Measurements from ENCODE around the gene GTF3C6.

The GTF3C6 gene

DNA sequence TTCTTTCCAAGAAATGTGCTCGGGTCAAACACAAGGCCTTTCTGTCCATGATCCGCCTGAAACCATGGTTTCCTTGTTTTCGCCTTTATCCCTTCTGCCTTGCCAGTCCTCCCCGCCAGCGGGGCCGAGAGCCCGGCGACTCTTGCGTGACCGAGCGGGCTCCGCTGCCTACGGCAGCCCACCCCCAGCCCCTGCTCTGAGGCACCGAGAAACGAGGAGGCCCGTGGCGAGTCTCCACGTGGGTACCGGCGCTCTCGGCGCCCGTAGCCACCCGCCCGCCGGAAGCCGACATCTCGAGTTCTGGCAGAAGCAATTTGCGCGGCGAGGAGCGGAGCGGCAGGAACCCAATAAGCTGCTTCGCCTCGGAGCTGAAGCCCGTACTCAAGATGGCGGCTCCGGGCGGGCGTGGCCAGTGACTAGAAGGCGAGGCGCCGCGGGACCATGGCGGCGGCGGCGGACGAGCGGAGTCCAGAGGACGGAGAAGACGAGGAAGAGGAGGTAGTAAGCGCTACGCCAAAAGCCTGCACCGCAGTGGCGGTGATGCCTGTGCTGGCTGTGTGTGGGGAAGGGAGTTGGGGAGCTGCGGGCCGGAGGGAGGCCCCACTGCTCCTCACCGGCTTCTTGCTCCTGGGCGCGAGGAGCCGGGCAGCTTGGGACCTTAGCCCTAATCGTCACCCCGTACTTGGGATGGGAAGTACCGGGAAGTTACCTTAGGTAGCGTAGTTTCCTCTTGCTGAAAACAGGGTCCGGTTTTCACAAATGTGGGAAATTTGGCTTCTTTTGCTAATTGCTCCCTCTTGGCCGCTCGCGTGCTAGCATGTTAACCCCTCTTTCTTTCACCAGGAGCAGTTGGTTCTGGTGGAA, at the start of gene GTF3C6 (continued):
- TF ChIP-seq ZNF76 (tag by site-specific recombination; IDR thresholded peaks at IDR 0.05; ENCODE audit: borderline replicate concordance, low read depth) (peak; percentile 88), ZNF670 (tag by site-specific recombination; IDR thresholded peaks at IDR 0.05; ENCODE audit: low read depth) (no peak), ZNF24 (tag by site-specific recombination; IDR thresholded peaks at IDR 0.05) (peak; percentile 47), ZNF16 (tag by site-specific recombination; IDR thresholded peaks at IDR 0.05; ENCODE audit: low read depth) (no peak), REST (tag by site-specific recombination; IDR thresholded peaks at IDR 0.05) (no peak; the same call in none of the 2 replicates), REPIN1 (tag by site-specific recombination; IDR thresholded peaks at IDR 0.05; ENCODE audit: low read depth) (no peak), ZNF830 (tag by site-specific recombination; IDR thresholded peaks at IDR 0.05; ENCODE audit: low read depth) (no peak), ZNF366 (tag by site-specific recombination; conservative IDR thresholded peaks at IDR 0.05) (no peak), MYNN (tag by site-specific recombination; IDR thresholded peaks at IDR 0.05; ENCODE audit: borderline replicate concordance) (peak; percentile 66; the same call in 1 of the 2 replicates), TRIM28 (IDR thresholded peaks at IDR 0.05; ENCODE audit: borderline replicate concordance, low read length) (no peak), HOXA7 (CRISPR knock-in tag; IDR thresholded peaks at IDR 0.05; ENCODE audit: borderline replicate concordance) (no peak), ZNF362 (tag by site-specific recombination; IDR thresholded peaks at IDR 0.05) (no peak), ZNF23 (tag by site-specific recombination; IDR thresholded peaks at IDR 0.05; ENCODE audit: borderline replicate concordance) (no peak), KLF1 (tag by site-specific recombination; IDR thresholded peaks at IDR 0.05) (peak; percentile 83), ZNF350 (tag by site-specific recombination; IDR thresholded peaks at IDR 0.05) (no peak), TCF7L2 (IDR thresholded peaks at IDR 0.05; ENCODE audit: borderline replicate concordance, low read depth, low read length) (no peak), GFI1B (tag by site-specific recombination; IDR thresholded peaks at IDR 0.05) (no peak), SP3 (tag by site-specific recombination; IDR thresholded peaks at IDR 0.05) (peak; percentile 85), SCRT2 (tag by site-specific recombination; IDR thresholded peaks at IDR 0.05) (no peak), ZNF529 (tag by site-specific recombination; IDR thresholded peaks at IDR 0.05; ENCODE audit: insufficient replicate concordance) (no peak), ZNF19 (tag by site-specific recombination; IDR thresholded peaks at IDR 0.05; ENCODE audit: low read depth) (no peak), TSHZ1 (tag by site-specific recombination; IDR thresholded peaks at IDR 0.05; ENCODE audit: borderline replicate concordance) (no peak), ZNF776 (tag by site-specific recombination; IDR thresholded peaks at IDR 0.05; ENCODE audit: borderline replicate concordance) (no peak), ZSCAN16 (tag by site-specific recombination; IDR thresholded peaks at IDR 0.05) (no peak), ZNF544 (tag by site-specific recombination; IDR thresholded peaks at IDR 0.05) (no peak), MEIS1 (CRISPR knock-in tag; IDR thresholded peaks at IDR 0.05; ENCODE audit: borderline replicate concordance) (no peak; the same call in 1 of the 2 replicates), HOXC10 (CRISPR knock-in tag; IDR thresholded peaks at IDR 0.05) (no peak)
- TF ChIP-seq, protein P1, sequence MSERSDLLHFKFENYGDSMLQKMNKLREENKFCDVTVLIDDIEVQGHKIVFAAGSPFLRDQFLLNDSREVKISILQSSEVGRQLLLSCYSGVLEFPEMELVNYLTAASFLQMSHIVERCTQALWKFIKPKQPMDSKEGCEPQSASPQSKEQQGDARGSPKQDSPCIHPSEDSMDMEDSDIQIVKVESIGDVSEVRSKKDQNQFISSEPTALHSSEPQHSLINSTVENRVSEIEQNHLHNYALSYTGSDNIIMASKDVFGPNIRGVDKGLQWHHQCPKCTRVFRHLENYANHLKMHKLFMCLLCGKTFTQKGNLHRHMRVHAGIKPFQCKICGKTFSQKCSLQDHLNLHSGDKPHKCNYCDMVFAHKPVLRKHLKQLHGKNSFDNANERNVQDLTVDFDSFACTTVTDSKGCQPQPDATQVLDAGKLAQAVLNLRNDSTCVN (tag by site-specific recombination; optimal IDR thresholded peaks at IDR 0.05), result peak; percentile 72
- TF ChIP-seq, protein P2, sequence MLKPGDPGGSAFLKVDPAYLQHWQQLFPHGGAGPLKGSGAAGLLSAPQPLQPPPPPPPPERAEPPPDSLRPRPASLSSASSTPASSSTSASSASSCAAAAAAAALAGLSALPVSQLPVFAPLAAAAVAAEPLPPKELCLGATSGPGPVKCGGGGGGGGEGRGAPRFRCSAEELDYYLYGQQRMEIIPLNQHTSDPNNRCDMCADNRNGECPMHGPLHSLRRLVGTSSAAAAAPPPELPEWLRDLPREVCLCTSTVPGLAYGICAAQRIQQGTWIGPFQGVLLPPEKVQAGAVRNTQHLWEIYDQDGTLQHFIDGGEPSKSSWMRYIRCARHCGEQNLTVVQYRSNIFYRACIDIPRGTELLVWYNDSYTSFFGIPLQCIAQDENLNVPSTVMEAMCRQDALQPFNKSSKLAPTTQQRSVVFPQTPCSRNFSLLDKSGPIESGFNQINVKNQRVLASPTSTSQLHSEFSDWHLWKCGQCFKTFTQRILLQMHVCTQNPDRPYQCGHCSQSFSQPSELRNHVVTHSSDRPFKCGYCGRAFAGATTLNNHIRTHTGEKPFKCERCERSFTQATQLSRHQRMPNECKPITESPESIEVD (tag by site-specific recombination; IDR thresholded peaks at IDR 0.05), result no peak
